ENCODE measurements around the gene FLG.
A peak's percentile ranks its signal among the peaks of the same experiment; 100 is the strongest.
"Not testable (repeated sequence)": the region's sequence is repeated elsewhere in the genome, so short reads cannot be mapped to it uniquely, and the experiment has no call there.

Gene FLG

GRCh38 chr1:152325111-152325510 lies at the start of gene FLG:
TSS of gene FLG (minus strand) at chr1:152325239. CDS start at chr1:152315456, 9,783 bp downstream.
- no peak for DNase-seq (ENCODE audit: low read depth, low spot score)

GRCh38 chr1:152374451-152374850 lies 49.4 kb upstream of the FLG start:
- no peak for DNase-seq (ENCODE audit: low read depth, low spot score)

- no peak for DNase-seq (ENCODE audit: low read depth, low spot score)
Observed at GRCh38 chr1:152372672-152373071, 47.6 kb upstream of the FLG start.

GRCh38 chr1:152367436-152367835 lies 42.4 kb upstream of the FLG start:
- no peak for DNase-seq (ENCODE audit: low read depth, low spot score)

- DNase-seq (ENCODE audit: low read depth, low spot score): no peak
Observed at GRCh38 chr1:152359906-152360305, 34.9 kb upstream of the FLG start, which contains the start of gene FLG2. TSS of gene FLG2 (minus strand) at chr1:152360006. CDS start at chr1:152358884, 1,122 bp downstream.

- DNase-seq (ENCODE audit: low read depth, low spot score): no peak
Observed at GRCh38 chr1:152356736-152357135, 31.7 kb upstream of the FLG start.

GRCh38 chr1:152349611-152350010 lies 24.6 kb upstream of the FLG start:
- DNase-seq (ENCODE audit: low read depth, low spot score): no peak

- no peak for DNase-seq (ENCODE audit: low read depth, low spot score)
Observed at GRCh38 chr1:152348447-152348846, 23.4 kb upstream of the FLG start.

- DNase-seq (ENCODE audit: low read depth, low spot score): peak; percentile 70
Observed at GRCh38 chr1:152347116-152347728, 22.2 kb upstream of the FLG start.

GRCh38 chr1:152344438-152344837 lies 19.4 kb upstream of the FLG start:
- no peak for DNase-seq (ENCODE audit: low read depth, low spot score)

GRCh38 chr1:152343006-152343405 lies 18.0 kb upstream of the FLG start:
- no peak for DNase-seq (ENCODE audit: low read depth, low spot score)

- DNase-seq (ENCODE audit: low read depth, low spot score): no peak
Observed at GRCh38 chr1:152335399-152335798, 10.4 kb upstream of the FLG start.

GRCh38 chr1:152328801-152329391 lies 3.9 kb upstream of the FLG start:
- DNase-seq (ENCODE audit: low read depth, low spot score): peak; percentile 60

- no peak for DNase-seq (ENCODE audit: low read depth, low spot score)
Observed at GRCh38 chr1:152313970-152314369, 11.1 kb downstream of the FLG start.

GRCh38 chr1:152313319-152313801 lies 11.7 kb downstream of the FLG start:
- DNase-seq (ENCODE audit: low read depth, low spot score): no peak

GRCh38 chr1:152312169-152312568 lies 12.9 kb downstream of the FLG start:
- DNase-seq (ENCODE audit: low read depth, low spot score): not testable (repeated sequence)

- DNase-seq (ENCODE audit: low read depth, low spot score): no peak
Observed at GRCh38 chr1:152309955-152310354, 15.1 kb downstream of the FLG start.

GRCh38 chr1:152309320-152309901 lies 15.6 kb downstream of the FLG start:
- not testable (repeated sequence) for DNase-seq (ENCODE audit: low read depth, low spot score)

- DNase-seq (ENCODE audit: low read depth, low spot score): not testable (repeated sequence)
Observed at GRCh38 chr1:152308758-152309157, 16.3 kb downstream of the FLG start.

GRCh38 chr1:152307970-152308369 lies 17.1 kb downstream of the FLG start:
- not testable (repeated sequence) for DNase-seq (ENCODE audit: low read depth, low spot score)

GRCh38 chr1:152306123-152306522 lies 18.9 kb downstream of the FLG start:
- DNase-seq (ENCODE audit: low read depth, low spot score): not testable (repeated sequence)

GRCh38 chr1:152304773-152305172 lies 20.3 kb downstream of the FLG start:
- not testable (repeated sequence) for DNase-seq (ENCODE audit: low read depth, low spot score)

Data from astrocyte of the hippocampus (primary cell).